ENCODE results near the gene MOB2.

The MOB2 gene

DNA sequence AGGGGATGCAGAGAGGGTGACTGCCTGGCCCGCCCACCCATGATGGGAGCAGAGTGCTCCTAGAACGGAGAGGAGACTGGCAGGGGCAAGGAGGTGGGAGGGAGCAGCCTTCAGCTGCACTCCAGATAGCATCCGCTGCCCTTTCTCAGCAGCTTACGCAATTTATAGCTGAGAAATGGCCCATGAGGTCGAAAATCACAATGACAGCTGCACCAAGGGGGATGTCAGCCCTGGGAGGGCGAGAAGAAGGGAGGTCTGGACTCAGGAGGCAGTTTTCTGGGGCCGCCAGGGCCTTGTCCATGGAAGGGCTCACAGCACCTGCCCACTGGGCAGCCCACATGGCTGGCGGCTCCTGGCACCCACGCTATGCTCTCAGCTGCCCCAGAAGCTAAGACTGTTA lies 17.6 kb upstream of the MOB2 start:
- H2AFZ ChIP-seq (ENCODE audit: low read depth, low read length, severe bottlenecking): no peak overlapping the region
- H3K79me2 ChIP-seq (ENCODE audit: insufficient read depth, low read length): peaks cover 23% of the 10 kb centered on the region; the same call in 1 of the 2 replicates
- no peak overlapping the region for H3K27ac ChIP-seq (ENCODE audit: low read depth, low read length)
- H3K9ac ChIP-seq (ENCODE audit: low read length): no peak overlapping the region
- H3K4me2 ChIP-seq (ENCODE audit: low read depth, low read length, poor library complexity, severe bottlenecking): no peak overlapping the region
- no peak overlapping the region for H3K4me3 ChIP-seq (ENCODE audit: insufficient read depth, low read length, poor library complexity, severe bottlenecking)
- TF ChIP-seq, protein P1, sequence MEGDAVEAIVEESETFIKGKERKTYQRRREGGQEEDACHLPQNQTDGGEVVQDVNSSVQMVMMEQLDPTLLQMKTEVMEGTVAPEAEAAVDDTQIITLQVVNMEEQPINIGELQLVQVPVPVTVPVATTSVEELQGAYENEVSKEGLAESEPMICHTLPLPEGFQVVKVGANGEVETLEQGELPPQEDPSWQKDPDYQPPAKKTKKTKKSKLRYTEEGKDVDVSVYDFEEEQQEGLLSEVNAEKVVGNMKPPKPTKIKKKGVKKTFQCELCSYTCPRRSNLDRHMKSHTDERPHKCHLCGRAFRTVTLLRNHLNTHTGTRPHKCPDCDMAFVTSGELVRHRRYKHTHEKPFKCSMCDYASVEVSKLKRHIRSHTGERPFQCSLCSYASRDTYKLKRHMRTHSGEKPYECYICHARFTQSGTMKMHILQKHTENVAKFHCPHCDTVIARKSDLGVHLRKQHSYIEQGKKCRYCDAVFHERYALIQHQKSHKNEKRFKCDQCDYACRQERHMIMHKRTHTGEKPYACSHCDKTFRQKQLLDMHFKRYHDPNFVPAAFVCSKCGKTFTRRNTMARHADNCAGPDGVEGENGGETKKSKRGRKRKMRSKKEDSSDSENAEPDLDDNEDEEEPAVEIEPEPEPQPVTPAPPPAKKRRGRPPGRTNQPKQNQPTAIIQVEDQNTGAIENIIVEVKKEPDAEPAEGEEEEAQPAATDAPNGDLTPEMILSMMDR (IDR thresholded peaks at IDR 0.05; ENCODE audit: insufficient read depth, low read length, poor library complexity, severe bottlenecking): no peak
- no peak for TF ChIP-seq EZH2phosphoT487 (conservative IDR thresholded peaks at IDR 0.05; ENCODE audit: low read length)
- no peaks in the 10 kb centered on the region for H3F3A ChIP-seq (ENCODE audit: insufficient read depth)
- no peaks in the 10 kb centered on the region for H3K9me3 ChIP-seq (ENCODE audit: insufficient read depth, low read length)
- no peaks in the 10 kb centered on the region; the same call in 1 of the 2 replicates for H4K20me1 ChIP-seq (ENCODE audit: low read depth, low read length)
- no peaks in the 10 kb centered on the region for H3K36me3 ChIP-seq (ENCODE audit: low read length)
- H3K9me2 ChIP-seq (replicated peaks; ENCODE audit: insufficient read depth, low read length): no peaks in the 10 kb centered on the region
- H3K27me3 ChIP-seq (ENCODE audit: low read length): no peaks in the 10 kb centered on the region

GRCh38 chr11:1503708-1504104 lies 17.1 kb upstream of the MOB2 start:
- Histone ChIP-seq H3K9me2 (replicated peaks; ENCODE audit: insufficient read depth, low read length) (no peaks in the 10 kb centered on the region), H3K9ac (ENCODE audit: low read length) (no peak overlapping the region), H3K27ac (ENCODE audit: low read depth, low read length) (no peak overlapping the region), H3K9me3 (ENCODE audit: insufficient read depth, low read length) (no peaks in the 10 kb centered on the region), H3F3A (ENCODE audit: insufficient read depth) (no peaks in the 10 kb centered on the region), H3K4me2 (ENCODE audit: low read depth, low read length, poor library complexity, severe bottlenecking) (no peak overlapping the region), H3K27me3 (ENCODE audit: low read length) (no peaks in the 10 kb centered on the region), H3K36me3 (ENCODE audit: low read length) (no peaks in the 10 kb centered on the region), H3K79me2 (ENCODE audit: insufficient read depth, low read length) (peaks cover 22% of the 10 kb centered on the region; the same call in 1 of the 2 replicates), H3K4me3 (ENCODE audit: insufficient read depth, low read length, poor library complexity, severe bottlenecking) (no peak overlapping the region), H4K20me1 (ENCODE audit: low read depth, low read length) (no peaks in the 10 kb centered on the region; the same call in 1 of the 2 replicates), H2AFZ (ENCODE audit: low read depth, low read length, severe bottlenecking) (no peak overlapping the region)
- TF ChIP-seq EZH2phosphoT487 (conservative IDR thresholded peaks at IDR 0.05; ENCODE audit: low read length): no peak
- TF ChIP-seq, protein P1 (IDR thresholded peaks at IDR 0.05; ENCODE audit: insufficient read depth, low read length, poor library complexity, severe bottlenecking): no peak

DNA sequence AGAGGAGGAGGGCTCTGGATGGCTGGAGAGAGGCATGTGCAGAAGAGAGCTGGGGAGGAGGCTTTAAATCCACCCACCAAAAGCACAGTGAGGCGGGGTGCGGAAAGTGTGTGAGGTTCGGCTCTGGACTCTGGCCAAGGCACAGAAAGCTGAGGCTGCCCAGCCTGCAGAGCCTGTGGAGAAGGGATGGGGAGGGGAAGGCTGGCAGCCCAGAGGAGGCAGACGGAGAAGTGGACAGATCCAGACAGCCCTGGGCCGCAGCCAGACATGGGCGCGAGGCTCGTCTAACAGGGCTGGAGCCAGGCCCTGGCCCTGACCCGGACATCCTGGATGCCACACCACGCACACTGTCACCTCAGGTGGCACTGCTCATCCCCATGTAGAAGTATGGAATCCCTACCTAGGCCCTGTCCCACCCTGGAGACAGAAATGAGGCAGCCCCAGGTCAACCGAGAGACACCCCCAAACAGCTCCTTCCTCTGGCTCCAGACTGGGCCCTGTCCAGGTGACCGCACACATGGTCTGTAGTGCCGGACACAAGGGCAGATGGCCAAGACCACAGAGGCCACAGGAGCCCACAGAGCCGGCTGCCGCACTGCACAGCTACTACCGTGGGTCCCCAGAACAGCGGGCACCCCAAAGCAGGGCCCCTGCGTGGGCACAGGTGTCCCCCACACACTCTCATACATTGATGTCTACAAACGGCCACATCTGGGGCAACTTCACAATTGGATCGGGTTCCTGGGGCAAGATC lies 16.6 kb upstream of the MOB2 start:
- Histone ChIP-seq H3F3A (ENCODE audit: insufficient read depth) (no peaks in the 10 kb centered on the region), H3K27ac (ENCODE audit: low read depth, low read length) (no peak overlapping the region), H3K4me3 (ENCODE audit: insufficient read depth, low read length, poor library complexity, severe bottlenecking) (no peak overlapping the region), H3K9me2 (replicated peaks; ENCODE audit: insufficient read depth, low read length) (no peaks in the 10 kb centered on the region), H3K4me2 (ENCODE audit: low read depth, low read length, poor library complexity, severe bottlenecking) (no peak overlapping the region), H3K9ac (ENCODE audit: low read length) (no peak overlapping the region), H3K9me3 (ENCODE audit: insufficient read depth, low read length) (no peaks in the 10 kb centered on the region), H3K36me3 (ENCODE audit: low read length) (no peaks in the 10 kb centered on the region), H4K20me1 (ENCODE audit: low read depth, low read length) (peaks cover 2% of the 10 kb centered on the region; the same call in 1 of the 2 replicates), H3K27me3 (ENCODE audit: low read length) (no peaks in the 10 kb centered on the region), H3K79me2 (ENCODE audit: insufficient read depth, low read length) (peaks cover 25% of the 10 kb centered on the region; the same call in 1 of the 2 replicates), H2AFZ (ENCODE audit: low read depth, low read length, severe bottlenecking) (no peak overlapping the region)
- TF ChIP-seq, protein P1 (IDR thresholded peaks at IDR 0.05; ENCODE audit: insufficient read depth, low read length, poor library complexity, severe bottlenecking): no peak
- TF ChIP-seq EZH2phosphoT487 (conservative IDR thresholded peaks at IDR 0.05; ENCODE audit: low read length): no peak
